Stimulated activated CD8-positive, alpha-beta memory T cell treated with anti-CD3 and anti-CD28 coated beads, Interleukin-7, amount 100 ng/mL, for 24 hours (primary cell): ENCODE measurements around the gene PLP2.
"Not testable (repeated sequence)": the region's sequence is repeated elsewhere in the genome, so short reads cannot be mapped to it uniquely, and the experiment has no call there.

Experiments
- DNase-seq: peaks from one replicate; pipeline ENCODE4 v3.0.0-alpha.2; 2020; ENCODE audit warnings: low read depth

PLP2 gene

DNA sequence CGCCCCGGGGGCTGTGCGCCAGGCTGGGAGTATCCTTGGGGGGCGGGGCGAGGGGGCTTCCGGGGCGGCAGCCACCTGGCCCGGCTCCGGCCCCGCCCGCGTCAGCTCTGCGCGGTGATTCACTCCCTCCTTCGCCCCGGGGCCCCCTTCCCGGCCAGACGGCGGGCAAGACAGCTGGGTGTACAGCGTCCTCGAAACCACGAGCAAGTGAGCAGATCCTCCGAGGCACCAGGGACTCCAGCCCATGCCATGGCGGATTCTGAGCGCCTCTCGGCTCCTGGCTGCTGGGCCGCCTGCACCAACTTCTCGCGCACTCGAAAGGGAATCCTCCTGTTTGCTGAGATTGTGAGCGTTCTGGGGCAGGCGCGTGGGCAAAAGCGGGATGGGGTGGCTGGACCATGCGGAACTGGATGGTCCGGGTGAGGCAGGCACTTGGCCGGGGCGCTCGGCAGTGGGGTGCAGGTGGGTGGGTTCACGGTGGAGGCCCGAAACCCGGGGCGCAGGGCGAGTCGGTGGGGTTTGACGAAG is at the start of gene PLP2:
Gene PLP2, plus strand, starts transcription at position 147 of the 528 bp plus-strand sequence. Its CDS starts 103 bp downstream, at position 250.
- DNase-seq, result peak; percentile 34

DNA sequence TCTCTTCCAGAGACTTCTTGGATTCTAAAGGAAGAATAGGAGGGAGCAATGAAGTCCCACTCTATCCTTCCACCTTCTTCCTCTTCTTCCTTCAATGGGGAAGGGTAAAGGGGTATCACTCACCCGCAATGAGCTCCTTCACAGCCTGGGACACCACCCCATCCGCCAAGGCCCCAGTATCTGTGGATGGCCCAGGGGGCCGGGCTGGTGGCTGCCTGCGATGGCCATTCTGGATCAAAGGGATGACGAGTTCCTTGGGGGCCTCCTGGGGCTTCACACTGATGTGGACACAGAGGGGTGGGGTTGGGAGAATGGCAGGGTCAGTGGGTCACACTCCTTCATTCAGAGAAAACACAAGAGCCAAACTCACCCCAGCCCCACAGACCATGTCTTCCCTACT is 49.2 kb upstream of the PLP2 start:
- DNase-seq, result no peak

DNA sequence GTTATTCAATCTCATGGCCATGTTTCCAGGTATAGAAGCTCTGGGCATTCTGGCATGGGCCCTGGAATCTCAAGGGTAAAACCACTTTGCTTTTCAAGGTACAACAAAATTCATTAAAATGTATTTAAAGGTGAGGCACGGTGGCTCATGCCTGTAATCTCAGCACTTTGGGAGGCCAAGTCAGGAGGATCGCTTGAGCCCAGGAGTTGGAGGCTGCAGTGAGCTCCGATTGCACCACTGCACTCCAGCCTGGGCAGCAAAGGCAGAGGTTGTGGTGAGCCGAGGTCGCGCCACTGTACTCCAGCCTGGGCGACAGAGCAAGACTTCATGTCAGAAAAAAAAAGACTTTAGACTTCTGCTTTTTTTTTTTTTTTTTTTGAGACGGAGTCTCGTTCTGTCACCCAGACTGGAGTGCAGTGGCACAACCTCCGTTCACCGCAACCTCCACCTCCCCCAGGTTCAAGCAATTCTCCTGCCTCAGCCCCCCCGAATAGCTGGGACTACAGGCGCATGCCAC is 43.9 kb upstream of the PLP2 start:
- not testable (repeated sequence) for DNase-seq

DNA sequence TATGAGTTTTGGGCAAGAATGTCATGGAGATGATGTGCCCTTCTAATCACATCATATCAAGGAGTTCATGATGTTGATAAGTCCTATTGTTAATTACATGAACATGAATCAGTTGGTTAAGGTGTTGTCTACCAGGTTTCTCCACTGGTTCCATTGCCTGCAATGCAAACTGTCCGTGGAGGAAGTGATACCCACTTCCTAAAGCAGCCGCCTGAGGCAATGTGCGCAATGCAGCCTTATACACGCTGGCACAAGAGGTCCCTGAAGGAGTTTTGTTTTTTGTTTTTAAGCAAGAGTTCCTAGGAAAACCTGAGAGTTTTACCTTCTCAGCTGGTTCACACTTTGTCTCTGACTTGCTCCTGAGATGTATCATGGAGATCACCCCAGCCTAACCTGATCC is 42.3 kb upstream of the PLP2 start:
- DNase-seq, result no peak

GRCh38 chrX:49132275-49132674 is 39.4 kb upstream of the PLP2 start:
- DNase-seq, result not testable (repeated sequence)

DNA sequence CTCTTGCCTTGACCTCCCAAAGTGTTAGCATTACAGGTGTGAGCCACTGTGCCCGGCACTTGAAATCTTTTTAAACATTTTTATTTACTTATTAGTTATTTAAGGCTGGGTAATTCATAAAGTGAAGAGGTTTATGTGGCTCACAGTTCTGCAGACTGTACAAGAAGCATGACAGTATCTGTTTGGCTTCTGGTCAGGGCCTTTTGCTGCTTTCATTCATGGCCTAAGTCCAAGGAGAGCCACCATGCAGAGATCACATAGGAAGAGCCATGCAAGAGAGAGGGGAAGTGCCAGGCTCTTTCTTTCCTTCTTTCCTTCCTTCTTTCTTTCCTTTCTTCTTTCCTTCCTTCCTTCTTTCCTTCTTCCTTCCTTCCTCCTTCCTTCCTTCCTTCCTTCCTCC is 37.9 kb upstream of the PLP2 start:
- no peak for DNase-seq

GRCh38 chrX:49137492-49137891 is 34.2 kb upstream of the PLP2 start:
- DNase-seq, result no peak

GRCh38 chrX:49139713-49140112 is 32.0 kb upstream of the PLP2 start:
- DNase-seq, result no peak

DNA sequence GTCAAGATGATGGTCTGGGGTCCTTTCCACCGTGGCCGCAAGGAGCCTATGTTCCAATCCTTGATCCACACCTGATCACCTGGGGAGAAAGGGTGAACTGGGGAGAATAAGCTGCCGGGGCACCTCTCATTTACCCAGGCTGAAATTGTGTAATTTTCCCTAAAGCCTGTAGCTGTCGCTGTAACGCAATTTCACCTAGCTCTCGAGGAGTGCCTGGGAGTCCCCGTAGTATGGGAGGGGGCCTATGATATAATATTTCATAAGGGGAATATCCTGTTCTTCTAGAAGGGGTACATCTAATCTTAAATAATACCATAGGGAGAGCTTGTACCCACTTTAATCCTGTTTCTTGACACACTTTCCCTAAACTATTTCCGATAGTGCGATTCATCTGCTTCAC is 29.4 kb upstream of the PLP2 start:
- DNase-seq, result not testable (repeated sequence)

DNA sequence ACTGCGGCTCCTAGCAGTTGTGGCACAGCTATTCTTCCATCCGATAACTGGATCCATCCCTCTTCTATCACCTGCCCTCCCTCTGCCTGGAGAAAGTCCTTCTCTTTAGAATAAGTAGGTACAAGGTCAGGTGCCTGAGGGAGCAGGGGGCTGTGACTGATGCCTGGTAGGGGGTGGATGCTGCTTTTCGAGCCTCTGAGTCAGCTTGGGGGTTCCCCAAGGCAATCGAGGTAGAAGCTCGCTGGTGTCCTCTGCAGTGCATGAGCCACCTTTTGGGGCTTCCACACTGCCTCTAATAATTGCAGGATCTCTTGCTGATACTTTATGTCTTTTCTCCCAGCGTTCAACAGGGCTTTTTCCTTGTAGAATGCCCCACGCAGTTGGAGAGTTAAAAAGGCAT is 28.5 kb upstream of the PLP2 start:
- not testable (repeated sequence) for DNase-seq

DNA sequence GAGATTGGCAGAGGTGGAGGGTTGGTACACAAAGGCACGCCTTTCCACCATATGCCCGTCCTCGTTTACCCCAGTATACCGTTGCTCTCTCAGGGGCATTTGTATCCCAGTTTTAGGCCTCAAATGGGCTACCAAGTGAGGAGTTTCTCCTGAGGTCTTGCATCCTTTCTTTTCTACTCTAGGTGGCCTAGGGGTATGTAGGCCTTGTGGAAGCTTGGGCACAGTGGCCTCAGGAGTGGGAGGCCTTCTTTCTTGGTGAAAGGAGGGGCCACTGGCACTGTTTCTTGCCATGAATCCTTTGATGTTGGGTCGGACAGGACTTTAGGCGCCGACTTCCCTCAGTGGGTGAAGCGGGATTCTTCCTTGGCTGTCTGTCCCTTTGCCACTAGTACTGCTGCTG is 24.4 kb upstream of the PLP2 start:
- no peak for DNase-seq

DNA sequence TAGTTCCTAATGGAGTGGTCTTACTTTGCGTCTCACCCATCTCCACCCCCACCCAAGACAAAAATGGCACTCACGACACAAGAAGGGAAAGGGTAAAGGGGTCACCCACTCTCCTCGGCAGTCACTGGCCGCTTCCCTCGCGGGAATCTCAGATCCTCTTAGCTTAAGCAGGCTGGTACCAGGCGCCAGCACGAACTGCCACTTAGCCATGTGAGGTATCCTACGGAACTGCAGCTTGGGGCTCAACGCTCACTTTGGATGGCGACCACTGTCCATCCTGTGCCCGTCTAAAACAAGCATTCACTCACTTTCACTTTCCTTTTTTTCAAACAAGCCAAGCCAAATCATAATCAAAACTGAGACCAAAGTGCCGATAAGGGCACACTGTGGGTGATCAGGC is 23.8 kb upstream of the PLP2 start:
- no peak for DNase-seq

DNA sequence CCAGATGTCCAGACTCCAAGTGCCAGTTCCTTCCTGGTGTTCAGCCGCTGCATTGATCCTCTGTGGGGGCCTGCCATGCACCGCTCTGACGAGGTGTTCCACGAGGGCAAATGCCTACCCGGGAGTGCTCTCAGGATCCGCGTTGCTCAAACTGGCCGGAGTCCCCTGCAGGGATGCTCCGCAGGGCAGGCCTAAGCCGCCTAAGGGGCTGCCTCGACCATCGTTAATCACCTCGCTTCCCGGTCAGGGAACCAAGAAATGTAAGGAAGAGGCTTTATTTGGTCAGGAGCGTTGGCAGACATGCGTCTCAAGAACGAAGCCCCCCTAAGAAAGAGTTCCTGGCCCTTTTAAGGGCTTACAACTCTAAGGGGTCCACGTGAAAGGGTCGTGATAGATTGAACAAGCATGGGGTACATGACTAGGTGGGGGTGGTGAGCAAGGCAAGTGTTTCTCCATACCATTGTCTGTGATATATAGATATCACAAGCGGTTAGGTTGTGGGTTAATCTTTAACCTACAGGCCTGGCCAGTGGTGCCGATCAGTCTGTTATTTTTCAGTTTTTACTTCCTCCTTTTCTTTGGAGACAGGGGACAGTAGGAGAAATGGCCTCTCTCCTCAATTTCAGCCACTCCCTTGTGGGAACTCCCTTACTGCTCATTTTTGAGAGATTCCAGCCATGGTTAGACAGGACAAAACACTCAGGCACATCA is 23.2 kb upstream of the PLP2 start:
- DNase-seq, result not testable (repeated sequence)

DNA sequence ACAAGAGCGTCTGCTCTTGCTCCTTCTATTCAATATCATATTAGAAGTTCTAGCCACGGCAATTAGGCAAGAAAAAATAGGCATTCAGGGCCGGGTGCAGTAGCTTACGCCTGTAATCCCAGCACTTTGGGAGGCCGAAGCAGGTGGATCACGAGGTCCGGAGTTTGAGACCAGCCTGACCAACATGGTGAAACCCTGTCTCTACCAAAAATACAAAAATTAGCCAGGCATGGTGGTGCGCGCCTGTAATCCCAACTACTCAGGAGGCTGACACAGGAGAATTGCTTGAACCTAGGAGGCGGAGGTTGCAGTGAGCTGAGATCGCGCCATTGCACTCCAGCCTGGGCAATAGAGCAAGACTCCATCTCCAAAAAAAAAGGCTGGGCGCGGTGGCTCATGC is 22.4 kb upstream of the PLP2 start:
- not testable (repeated sequence) for DNase-seq

DNA sequence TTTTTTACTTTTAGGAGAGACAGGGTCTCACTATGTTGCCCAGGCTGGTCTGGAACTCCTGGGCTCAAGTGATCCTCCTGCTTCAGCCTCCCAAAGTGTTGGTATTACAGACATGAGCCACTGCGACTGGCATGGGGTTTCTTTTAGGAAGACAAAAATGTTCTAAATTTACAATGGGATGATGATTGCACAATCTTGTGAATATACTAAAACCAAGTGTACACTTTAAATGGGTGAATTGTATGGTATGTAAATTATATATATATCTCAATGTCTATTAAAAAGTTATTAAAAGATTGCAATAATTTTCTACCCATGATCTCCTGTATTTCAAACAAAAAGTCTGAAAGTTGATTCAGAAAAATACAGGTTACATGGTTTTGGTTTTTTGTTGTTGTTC is 18.2 kb upstream of the PLP2 start:
- no peak for DNase-seq

DNA sequence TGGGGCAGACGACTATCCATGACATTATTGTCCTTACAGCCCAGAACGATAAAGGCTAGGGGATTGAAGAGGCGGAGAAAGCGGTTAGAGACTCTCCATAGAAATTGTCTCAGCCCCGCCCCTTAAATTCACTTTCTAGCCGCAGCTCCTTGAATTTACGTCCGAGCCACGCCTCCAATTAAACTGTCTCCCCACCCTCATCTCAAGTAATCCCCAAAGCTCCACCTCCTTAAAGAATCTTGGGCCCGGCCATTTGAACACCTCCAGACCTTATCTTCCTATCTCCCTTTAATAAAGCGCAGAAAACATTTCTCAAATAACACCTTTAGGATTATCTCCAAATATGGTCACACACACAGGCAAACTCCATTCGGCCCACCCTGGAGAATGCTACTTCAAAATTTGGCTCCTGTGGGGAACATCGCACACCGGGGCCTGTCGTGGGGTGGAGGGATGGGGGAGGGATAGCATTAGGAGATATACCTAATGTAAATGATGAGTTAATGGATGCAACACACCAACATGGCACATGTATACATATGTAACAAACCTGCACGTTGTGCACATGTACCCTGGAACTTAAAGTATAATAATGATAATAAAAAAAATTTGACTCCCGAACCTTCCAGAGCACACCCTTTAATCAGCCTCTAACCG is 16.3 kb upstream of the PLP2 start:
- DNase-seq, result no peak

- peak; percentile 65 for DNase-seq
Measured at GRCh38 chrX:49155900-49156837, 15.5 kb upstream of the PLP2 start.

DNA sequence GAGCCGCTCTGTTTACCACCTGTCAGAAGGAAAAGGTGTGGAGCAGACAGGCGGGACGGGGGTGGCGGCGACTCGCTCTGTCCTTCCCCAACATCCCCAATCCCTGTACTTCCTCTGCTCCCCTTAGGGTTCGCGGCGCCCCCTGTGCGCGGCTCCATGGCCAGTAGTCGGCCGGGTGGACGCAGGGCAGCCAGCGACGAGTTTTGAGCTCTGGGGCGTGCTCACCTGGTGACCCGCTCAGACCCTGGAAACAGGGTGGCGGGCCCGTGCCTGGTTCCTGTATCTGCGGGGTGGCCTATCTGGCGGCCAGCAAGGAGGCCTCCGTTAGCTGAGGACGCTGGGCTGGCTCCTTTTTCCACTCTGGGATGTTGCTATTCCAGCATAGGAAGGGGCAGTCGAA is 14.5 kb upstream of the PLP2 start:
- DNase-seq, result no peak

GRCh38 chrX:49160908-49161307 is 10.8 kb upstream of the PLP2 start:
- no peak for DNase-seq

DNA sequence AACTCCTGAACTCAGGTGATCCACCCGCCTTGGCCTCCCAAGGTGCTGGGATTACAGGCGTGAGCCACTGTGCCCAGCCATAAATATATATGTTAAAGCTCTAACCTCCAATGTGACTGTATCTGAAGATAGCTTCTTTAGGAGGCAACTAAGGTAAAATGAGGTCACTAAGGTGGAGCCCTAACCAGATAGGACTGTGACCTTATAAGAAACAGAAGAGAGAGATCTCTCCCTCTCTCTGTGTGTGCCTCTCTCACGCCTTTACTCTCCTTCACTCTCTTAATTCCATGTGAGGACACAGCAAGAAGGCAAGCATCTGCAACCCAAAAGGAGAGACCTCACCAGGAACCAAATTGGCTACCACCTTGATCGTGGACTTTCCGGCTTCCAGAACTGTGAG is 10.1 kb upstream of the PLP2 start:
- no peak for DNase-seq

GRCh38 chrX:49162620-49163019 is 9.1 kb upstream of the PLP2 start, which contains the start of gene MAGIX:
MAGIX (plus strand) TSS chrX:49162758; CDS start chrX:49162890, 132 bp downstream.
- no peak for DNase-seq
